Activated CD4-positive, alpha-beta memory T cell treated with anti-CD3 and anti-CD28 coated beads for 36 hours (primary cell): ENCODE measurements around the gene FDXACB1. TPM values are rescaled to one million over a fixed set of nuclear protein-coding genes. Genes with fewer than 3 reads are reported as not detected.

Experiments
- CTCF ChIA-PET: fragments of 350-600 bp; sonication (Branson Sonifier 250); formaldehyde crosslinking; loops from one replicate; lab custom pipeline; 2021; ENCODE audit warnings: antibody characterized with exemption, inconsistent platforms; lab: Charles Lee
- POLR2A ChIA-PET: fragments of 350-600 bp; sonication (Branson Sonifier 250); formaldehyde crosslinking; loops from one replicate; lab custom pipeline; 2021; ENCODE audit warnings: antibody characterized with exemption; lab: Charles Lee
- DNase-seq: peaks from one replicate; pipeline ENCODE4 v3.0.0-alpha.2; 2020
- H3K27ac Mint-ChIP-seq: one replicate; pipeline ENCODE4 v1.8.0; 2021; ENCODE audit warnings: mixed read lengths
- H3K27me3 Mint-ChIP-seq: one replicate; pipeline ENCODE4 v1.8.0; 2021; ENCODE audit warnings: mixed read lengths
- H3K36me3 Mint-ChIP-seq: one replicate; pipeline ENCODE4 v1.8.0; 2021; ENCODE audit warnings: mixed read lengths
- H3K4me1 Mint-ChIP-seq: one replicate; pipeline ENCODE4 v1.8.0; 2021; ENCODE audit warnings: low read depth, mixed read lengths
- H3K4me3 Mint-ChIP-seq: one replicate; pipeline ENCODE4 v1.8.0; 2021; ENCODE audit warnings: mild to moderate bottlenecking, mixed read lengths
- H3K9me3 Mint-ChIP-seq: one replicate; pipeline ENCODE4 v1.8.0; 2021; ENCODE audit warnings: mixed read lengths
- intact Hi-C: fragments of 100-400 bp; cut with micrococcal nuclease; formaldehyde crosslinking; loops from one replicate; pipeline ENCODE4 v1.15.1; 2023
- total RNA-seq, 2 experiments: library from RNA; stranded (reverse); gene quantifications; one replicate each; pipeline ENCODE4 v1.2.3, GENCODE V29; 2021

The FDXACB1 gene
- total RNA-seq, 2 experiments from 2014 or later: 5.2 to 5.6 TPM

DNA sequence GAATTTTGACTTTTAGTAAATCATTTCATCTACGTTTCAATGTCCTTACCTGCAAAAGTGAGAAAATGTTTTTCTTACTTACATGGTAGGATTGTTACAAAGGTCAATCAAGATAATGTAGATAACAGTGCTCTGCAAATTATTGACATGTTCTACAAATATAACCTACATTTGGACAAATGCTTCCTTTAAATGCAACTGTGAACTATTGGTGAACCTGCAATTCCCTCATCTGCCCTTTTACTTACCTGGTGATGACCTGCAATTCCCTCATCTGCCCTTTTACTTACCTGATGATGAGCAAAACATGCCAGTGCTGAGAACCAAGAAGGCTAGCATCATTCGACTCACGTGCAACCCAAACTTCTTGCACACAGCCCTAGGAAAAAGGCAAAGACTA lies 18.7 kb downstream of the FDXACB1 start:
- POLR2A ChIA-PET: no interaction called here
- Mint-ChIP-seq H3K36me3 (peaks cover 27% of the 10 kb centered on the region), H3K9me3 (no peaks in the 10 kb centered on the region), H3K4me1 (no peaks in the 10 kb centered on the region), H3K4me3 (no peak overlapping the region), H3K27ac (no peak overlapping the region), H3K27me3 (no peaks in the 10 kb centered on the region)
- CTCF ChIA-PET: interaction anchor here (0.7 kb wide), 1 partner anchor 43 kb away, joined by 3 read pairs; no protein-coding TSS in a partner anchor
- no peak for DNase-seq
- intact Hi-C loops: no loop called here

DNA sequence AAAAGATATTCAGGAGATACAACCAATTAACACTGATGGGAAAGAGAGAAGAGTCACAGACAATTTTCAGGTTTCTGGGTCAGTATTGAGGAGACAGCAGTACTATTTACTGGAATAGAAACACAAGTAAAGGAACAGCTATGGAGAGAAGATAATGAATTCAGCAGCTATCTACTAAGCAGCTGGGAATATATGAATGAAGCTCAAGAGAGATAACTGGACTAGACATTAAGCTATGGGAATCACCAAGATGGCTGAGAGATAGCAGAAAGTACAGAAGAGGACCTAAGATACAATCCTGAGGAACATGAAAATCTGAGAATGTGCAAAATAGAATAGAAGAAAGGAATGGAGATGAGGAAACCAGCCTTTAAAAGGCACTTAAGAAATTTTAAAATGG lies 23.5 kb downstream of the FDXACB1 start:
- peaks cover 39% of the 10 kb centered on the region for H3K36me3 Mint-ChIP-seq
- CTCF ChIA-PET: interaction anchor here (1.5 kb wide), 1 partner anchor 14 kb away, joined by 7 read pairs; no protein-coding TSS in a partner anchor
- H3K4me1 Mint-ChIP-seq: no peaks in the 10 kb centered on the region
- H3K27ac Mint-ChIP-seq: no peak overlapping the region
- H3K4me3 Mint-ChIP-seq: no peak overlapping the region
- intact Hi-C loops: no loop called here
- POLR2A ChIA-PET: no interaction called here
- no peaks in the 10 kb centered on the region for H3K27me3 Mint-ChIP-seq
- no peaks in the 10 kb centered on the region for H3K9me3 Mint-ChIP-seq
- no peak for DNase-seq

DNA sequence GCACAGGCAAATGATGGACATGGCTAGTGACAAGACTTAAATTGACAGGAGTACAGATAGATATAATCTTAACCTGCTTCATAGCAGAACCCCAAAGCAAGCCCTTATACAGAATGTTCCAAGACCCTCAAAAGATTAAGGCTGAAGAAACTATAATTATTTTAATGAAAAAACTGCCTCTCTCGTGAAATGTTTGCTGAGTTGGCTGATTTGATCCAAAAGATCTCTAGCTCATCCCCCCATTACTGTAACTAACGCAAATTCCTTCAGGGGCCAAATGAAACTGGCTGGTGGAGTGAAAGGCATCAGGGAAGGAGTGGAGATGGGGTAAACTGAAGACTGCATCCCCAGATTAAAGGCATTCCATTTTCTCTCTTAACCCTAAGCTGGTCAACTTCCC lies 26.9 kb downstream of the FDXACB1 start:
- DNase-seq: no peak
- intact Hi-C loops: no loop called here
- no peak overlapping the region for H3K27ac Mint-ChIP-seq
- no peak overlapping the region for H3K4me3 Mint-ChIP-seq
- H3K27me3 Mint-ChIP-seq: no peaks in the 10 kb centered on the region
- CTCF ChIA-PET: interaction anchor here (1.7 kb wide), 1 partner anchor 9 kb away, joined by 5 read pairs; no protein-coding TSS in a partner anchor
- H3K36me3 Mint-ChIP-seq: peaks cover 38% of the 10 kb centered on the region
- POLR2A ChIA-PET: interaction anchor here (0.6 kb wide), 1 partner anchor 13 kb away, joined by 3 read pairs; no protein-coding TSS in a partner anchor
- no peaks in the 10 kb centered on the region for H3K9me3 Mint-ChIP-seq
- no peaks in the 10 kb centered on the region for H3K4me1 Mint-ChIP-seq

DNA sequence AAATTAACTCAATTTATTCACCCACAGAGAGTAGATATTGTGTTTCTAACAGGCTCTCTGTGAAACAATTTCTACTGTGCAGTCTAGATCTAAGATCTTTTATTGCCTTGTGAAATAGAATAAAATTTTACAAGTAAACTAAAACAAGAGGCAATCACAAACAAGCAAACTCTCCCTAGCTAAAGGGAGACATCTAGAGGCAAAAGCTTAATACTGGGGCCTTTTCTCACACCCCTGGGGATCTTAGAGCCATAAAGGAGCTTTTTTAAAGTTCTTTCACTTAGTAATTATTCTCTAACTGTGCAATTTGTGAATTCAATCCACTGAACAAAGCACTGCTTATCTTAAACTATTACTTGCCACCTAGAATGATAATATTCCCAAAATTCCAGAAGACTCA lies 27.3 kb downstream of the FDXACB1 start:
- CTCF ChIA-PET: interaction anchor here (1.7 kb wide), 1 partner anchor 9 kb away, joined by 5 read pairs; no protein-coding TSS in a partner anchor
- Mint-ChIP-seq H3K27me3 (no peaks in the 10 kb centered on the region), H3K9me3 (no peaks in the 10 kb centered on the region), H3K4me3 (no peak overlapping the region), H3K4me1 (no peaks in the 10 kb centered on the region), H3K27ac (no peak overlapping the region), H3K36me3 (peaks cover 37% of the 10 kb centered on the region)
- DNase-seq: no peak
- POLR2A ChIA-PET: interaction anchor here (0.6 kb wide), 1 partner anchor 14 kb away, joined by 3 read pairs; no protein-coding TSS in a partner anchor
- intact Hi-C loops: no loop called here

DNA sequence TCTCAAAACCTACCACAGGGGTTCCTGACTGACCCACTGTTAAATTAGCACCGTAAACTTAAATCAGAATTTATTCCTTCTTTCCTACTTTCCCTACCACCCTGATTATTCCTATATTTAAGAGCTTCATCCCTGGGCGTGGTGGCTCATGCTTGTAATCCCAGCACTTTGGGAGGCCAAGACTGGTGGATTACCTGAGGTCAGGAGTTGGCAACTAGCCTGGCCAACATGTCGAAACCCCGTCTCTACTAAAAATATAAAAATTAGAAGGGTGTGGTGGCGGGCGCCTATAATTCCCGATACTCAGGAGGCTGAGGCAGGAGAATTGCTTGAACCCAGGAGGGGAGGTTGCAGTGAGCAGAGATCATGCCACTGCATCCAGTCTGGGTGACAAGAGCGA lies 27.9 kb downstream of the FDXACB1 start:
- Mint-ChIP-seq H3K4me1 (no peaks in the 10 kb centered on the region), H3K27ac (no peak overlapping the region), H3K27me3 (no peaks in the 10 kb centered on the region), H3K36me3 (peaks cover 37% of the 10 kb centered on the region), H3K9me3 (no peaks in the 10 kb centered on the region), H3K4me3 (no peak overlapping the region)
- intact Hi-C loops: no loop called here
- CTCF ChIA-PET: interaction anchor here (1.7 kb wide), 1 partner anchor 8 kb away, joined by 5 read pairs; no protein-coding TSS in a partner anchor
- DNase-seq: no peak
- POLR2A ChIA-PET: no interaction called here

DNA sequence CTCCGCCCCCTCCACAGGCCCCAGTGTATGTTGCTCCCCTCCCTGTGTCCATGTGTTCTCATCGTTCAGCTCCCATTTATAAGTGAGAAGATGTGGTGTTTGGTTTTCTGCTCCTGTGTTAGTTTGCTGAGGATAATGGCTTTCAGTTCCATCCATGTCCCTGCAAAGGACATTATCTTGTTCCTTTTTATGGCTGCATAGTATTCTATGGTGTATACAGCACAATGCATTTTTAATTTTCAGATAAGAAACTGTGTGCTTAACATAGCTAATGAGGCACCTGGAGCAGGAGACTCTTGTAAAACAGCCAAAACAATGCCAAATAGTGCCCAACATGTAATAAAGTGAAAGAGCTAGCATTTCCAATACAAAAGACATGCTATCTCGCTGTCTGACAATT lies 29.3 kb downstream of the FDXACB1 start:
- ChIA-PET CTCF (interaction anchor here (0.8 to 1.7 kb wide), 2 partner anchors 8 to 21 kb away, joined by 4 to 8 read pairs; no protein-coding TSS in a partner anchor), POLR2A (no interaction called here)
- Mint-ChIP-seq H3K4me1 (no peaks in the 10 kb centered on the region), H3K9me3 (no peaks in the 10 kb centered on the region), H3K27me3 (no peaks in the 10 kb centered on the region), H3K4me3 (no peak overlapping the region), H3K36me3 (peaks cover 26% of the 10 kb centered on the region), H3K27ac (no peak overlapping the region)
- intact Hi-C loops: loop anchor here (10.0 kb wide), 1 partner anchor 395 kb away; no protein-coding TSS in a partner anchor
- DNase-seq: no peak

DNA sequence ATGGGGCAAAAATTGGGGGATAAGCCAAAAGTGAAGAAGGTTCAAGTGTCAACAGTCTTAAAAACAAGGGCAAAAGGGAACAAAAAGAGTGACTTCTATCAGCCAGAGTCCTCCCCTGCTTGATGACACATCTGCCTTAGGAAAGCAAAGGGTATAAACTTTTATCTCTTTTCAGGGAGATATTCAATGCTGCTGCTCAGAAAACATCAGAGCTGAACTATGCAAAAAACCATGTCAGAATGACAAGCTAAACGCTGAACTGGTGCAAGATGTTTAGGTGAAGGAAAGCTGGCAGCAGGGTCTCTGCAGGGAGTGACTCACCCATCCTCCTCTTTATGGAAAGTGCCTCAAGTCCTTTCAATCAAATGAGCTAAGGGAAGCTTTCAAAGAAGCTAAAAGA lies 32.3 kb downstream of the FDXACB1 start:
- ChIA-PET CTCF (interaction anchor here (1.2 to 3.2 kb wide), 2 partner anchors 70 to 280 kb away, joined by 3 to 11 read pairs; no protein-coding TSS in a partner anchor), POLR2A (no interaction called here)
- H3K4me3 Mint-ChIP-seq: no peak overlapping the region
- intact Hi-C loops: loop anchor here (10.0 kb wide), 1 partner anchor 392 kb away; no protein-coding TSS in a partner anchor
- H3K36me3 Mint-ChIP-seq: peaks cover 13% of the 10 kb centered on the region
- H3K27ac Mint-ChIP-seq: no peak overlapping the region
- no peaks in the 10 kb centered on the region for H3K4me1 Mint-ChIP-seq
- H3K9me3 Mint-ChIP-seq: no peaks in the 10 kb centered on the region
- DNase-seq: no peak
- H3K27me3 Mint-ChIP-seq: no peaks in the 10 kb centered on the region

DNA sequence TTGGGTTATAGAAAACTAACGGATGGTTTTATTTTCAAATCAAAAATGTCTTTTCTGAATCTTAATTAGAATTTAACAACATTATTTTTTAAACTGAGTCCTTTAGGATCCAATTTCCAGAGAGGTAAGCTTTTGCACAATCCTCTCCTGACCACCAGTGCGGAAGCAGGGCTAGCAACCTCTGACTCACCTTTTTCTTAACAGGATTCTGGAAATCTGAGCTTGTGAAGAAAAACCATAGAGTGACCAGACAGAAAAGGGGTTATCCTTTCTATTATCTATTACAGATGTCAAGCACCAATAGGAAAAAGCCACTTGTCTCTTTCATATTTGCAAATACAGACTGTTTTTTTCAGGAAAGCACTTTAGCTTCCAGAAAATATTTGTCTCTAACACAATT lies 32.9 kb downstream of the FDXACB1 start:
- Mint-ChIP-seq H3K36me3 (peaks cover 12% of the 10 kb centered on the region), H3K9me3 (no peaks in the 10 kb centered on the region), H3K4me3 (no peak overlapping the region), H3K4me1 (peaks cover 3% of the 10 kb centered on the region), H3K27me3 (no peaks in the 10 kb centered on the region), H3K27ac (no peak overlapping the region)
- ChIA-PET POLR2A (no interaction called here), CTCF (interaction anchor here (1.1 to 3.2 kb wide), 3 partner anchors 11 to 69 kb away, joined by 3 to 11 read pairs (median 4); no protein-coding TSS in a partner anchor)
- DNase-seq: no peak
- intact Hi-C loops: loop anchor here (10.0 kb wide), 1 partner anchor 391 kb away; no protein-coding TSS in a partner anchor

DNA sequence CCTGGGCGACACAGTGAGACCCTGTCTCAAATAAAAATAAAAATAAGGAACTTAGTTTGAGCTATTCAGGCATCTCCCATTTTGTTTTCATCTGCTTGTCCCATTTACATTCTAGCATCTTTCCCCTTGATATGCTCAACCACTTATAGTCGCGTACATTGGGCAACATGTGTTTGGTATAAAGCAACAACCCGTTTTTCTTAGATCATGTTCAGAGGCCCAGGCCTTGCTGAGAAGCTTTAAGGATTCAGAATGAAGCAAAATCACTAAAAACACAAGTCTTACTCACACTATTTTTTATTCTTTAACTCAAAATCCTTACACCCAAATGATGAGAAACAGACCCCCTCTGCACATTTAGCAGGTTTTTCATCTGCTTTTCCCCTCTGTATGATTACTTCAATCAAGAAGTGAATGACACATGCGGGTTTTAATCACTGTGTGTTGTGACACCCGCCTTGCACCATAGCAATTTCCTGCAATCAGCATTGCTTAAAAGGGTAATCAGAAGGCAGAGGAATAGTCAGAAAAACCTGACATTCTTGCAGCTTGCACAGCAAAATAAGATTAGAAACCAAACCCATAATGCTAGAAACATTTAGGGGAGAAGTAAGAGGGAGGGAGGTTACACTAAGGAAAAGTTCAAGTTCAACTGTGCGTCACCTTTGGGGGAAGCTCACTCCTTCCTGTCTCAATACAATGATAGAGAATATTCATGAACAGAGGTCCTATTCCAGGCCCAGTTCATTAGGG lies 33.5 kb downstream of the FDXACB1 start:
- Mint-ChIP-seq H3K9me3 (no peaks in the 10 kb centered on the region), H3K27ac (no peak overlapping the region), H3K27me3 (no peaks in the 10 kb centered on the region), H3K36me3 (peaks cover 10% of the 10 kb centered on the region), H3K4me3 (no peak overlapping the region), H3K4me1 (peaks cover 4% of the 10 kb centered on the region)
- no peak for DNase-seq
- POLR2A ChIA-PET: no interaction called here
- intact Hi-C loops: loop anchor here (10.0 kb wide), 1 partner anchor 391 kb away; no protein-coding TSS in a partner anchor
- CTCF ChIA-PET: interaction anchor here (1.0 to 3.2 kb wide), 4 partner anchors 10 to 69 kb away, joined by 3 to 11 read pairs (median 4); no protein-coding TSS in a partner anchor

DNA sequence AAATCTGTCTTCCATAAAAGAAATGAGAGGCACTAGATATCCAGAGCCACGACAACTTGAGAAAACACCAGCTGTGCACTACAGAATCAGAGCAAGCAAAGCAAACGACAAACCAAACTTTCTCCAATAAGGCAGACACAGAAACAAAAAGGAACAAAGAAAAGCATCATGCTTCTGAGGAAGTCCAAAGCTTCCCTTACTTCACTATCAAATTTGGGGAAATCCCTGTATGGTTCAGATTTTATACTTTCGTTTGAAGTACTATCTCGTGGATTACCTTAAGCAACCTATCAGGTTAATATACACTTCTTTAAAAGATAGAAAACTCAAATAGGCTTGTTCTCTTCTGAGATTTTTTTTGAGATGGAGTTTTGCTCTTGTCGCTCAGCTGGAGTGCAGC lies 35.3 kb downstream of the FDXACB1 start:
- intact Hi-C loops: loop anchor here (10.0 kb wide), 1 partner anchor 389 kb away; no protein-coding TSS in a partner anchor
- H3K4me1 Mint-ChIP-seq: peaks cover 4% of the 10 kb centered on the region
- peaks cover 2% of the 10 kb centered on the region for H3K36me3 Mint-ChIP-seq
- no peak for DNase-seq
- POLR2A ChIA-PET: no interaction called here
- H3K4me3 Mint-ChIP-seq: no peak overlapping the region
- H3K27me3 Mint-ChIP-seq: no peaks in the 10 kb centered on the region
- no peaks in the 10 kb centered on the region for H3K9me3 Mint-ChIP-seq
- CTCF ChIA-PET: interaction anchor here (1.0 to 5.6 kb wide), 10 partner anchors 8 to 280 kb away, joined by 4 to 35 read pairs (median 8); partner anchors contain the start of gene PPP2R1B
- H3K27ac Mint-ChIP-seq: no peak overlapping the region

DNA sequence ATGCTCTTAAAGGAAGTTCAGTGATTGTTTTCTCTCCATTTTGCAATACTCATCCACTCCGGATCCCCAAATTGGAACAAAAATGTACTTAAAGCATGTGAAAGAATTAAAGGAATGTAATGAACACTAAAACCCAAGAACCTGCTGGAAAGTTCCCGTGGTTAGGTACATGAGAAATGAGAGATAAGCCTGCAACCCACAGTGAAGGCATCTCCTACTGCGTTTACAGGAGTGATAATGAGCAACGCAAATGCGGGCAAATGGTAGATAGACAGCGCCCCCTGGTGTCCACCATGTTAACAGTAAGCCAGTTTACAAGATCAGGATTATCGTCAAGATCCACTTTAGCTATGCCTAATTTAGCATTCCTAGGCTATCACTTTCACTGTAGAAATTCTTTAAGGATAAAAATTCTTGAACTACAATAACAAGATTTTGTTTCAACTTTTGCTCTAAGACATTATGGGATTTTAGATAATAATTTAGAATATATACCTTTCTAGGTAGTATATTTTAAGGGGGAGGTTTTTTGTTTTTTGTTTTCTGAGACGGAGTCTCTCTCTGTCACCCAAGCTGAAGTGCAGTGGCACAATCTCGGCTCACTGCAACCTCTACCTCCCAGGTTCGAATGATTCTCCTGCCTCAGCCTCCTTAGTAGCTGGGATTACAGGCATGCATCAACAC lies 37.5 kb downstream of the FDXACB1 start:
- intact Hi-C loops: loop anchor here (1.0 to 10.0 kb wide), 6 partner anchors 64 to 387 kb away; partner anchors contain the start of gene PPP2R1B
- Mint-ChIP-seq H3K4me1 (peaks cover 11% of the 10 kb centered on the region), H3K4me3 (no peak overlapping the region), H3K27me3 (no peaks in the 10 kb centered on the region), H3K36me3 (peaks cover 11% of the 10 kb centered on the region), H3K27ac (no peak overlapping the region), H3K9me3 (no peaks in the 10 kb centered on the region)
- DNase-seq: peak; percentile 91
- ChIA-PET CTCF (interaction anchor here (0.6 to 5.6 kb wide), 29 partner anchors 8 to 280 kb away, joined by 3 to 35 read pairs (median 5); partner anchors contain the start of genes ALG9 and PPP2R1B), POLR2A (no interaction called here)
